HG03095 (cell line): ENCODE measurements around the gene MED26.

ENCODE experiments used
- ATAC-seq: cut with Tn5 transposase; IDR thresholded peaks from one replicate; pipeline ENCODE4 v1.9.1; 2021; ENCODE audit warnings: moderate library complexity; ENCODE audit not compliant: unreplicated experiment

The MED26 gene

DNA sequence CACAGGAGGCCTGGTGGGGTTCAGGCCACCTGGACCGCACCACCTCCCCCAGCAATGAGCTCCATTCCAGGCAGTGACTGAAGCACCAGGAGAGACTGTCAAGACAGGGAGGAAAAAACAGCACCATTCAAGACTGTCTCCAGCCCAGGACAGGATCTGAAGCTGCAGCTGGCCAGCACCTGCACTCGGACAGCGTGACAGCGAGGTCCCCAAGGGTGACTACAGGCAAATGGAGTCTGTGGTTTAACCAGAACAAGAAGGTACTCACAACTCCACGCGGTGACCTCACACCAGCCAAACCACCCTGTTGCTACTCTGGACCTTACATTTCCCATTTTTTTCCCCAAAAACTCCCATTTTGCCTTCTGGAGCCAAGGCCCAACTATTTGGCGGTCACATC lies 9.8 kb downstream of the MED26 start:
- ATAC-seq: no peak

DNA sequence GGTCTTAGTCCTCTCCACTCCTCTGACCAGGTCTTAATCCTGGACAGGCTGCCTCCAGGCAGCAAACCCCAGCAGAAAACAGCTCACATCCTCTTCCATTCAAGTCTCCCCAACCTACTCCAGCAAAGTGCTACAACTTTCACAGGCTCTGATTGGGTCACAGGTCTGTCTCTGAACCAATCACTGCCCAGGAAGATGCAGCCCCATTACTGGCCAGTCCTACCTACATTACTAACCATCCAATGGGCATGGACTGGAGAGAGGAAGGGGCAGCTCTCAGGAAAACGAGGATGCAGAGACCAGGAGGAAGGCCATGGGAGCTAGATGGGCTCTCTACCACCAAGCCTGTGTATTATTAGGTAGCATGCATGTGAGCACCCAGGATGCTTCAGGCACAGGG lies 12.2 kb downstream of the MED26 start:
- no peak for ATAC-seq

DNA sequence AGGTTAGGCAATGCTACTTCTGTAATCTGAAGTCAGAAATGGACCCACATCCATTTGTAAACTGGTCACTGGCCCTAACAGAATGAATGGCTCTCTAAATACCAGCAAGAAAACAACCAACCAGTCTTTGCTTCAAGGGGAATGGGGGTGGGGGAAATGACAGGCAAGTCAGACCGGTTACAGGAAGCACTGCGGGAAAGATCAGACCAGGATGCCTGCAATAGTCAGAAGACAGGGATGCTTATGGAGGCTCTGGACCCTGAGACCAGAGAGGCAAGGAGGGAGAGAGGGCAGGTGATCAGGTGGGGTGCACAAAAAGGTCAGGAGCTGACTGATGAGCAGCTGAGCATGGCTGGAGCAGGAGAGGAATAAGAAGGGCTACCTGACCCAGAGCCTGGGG lies 13.1 kb downstream of the MED26 start:
- ATAC-seq: no peak

DNA sequence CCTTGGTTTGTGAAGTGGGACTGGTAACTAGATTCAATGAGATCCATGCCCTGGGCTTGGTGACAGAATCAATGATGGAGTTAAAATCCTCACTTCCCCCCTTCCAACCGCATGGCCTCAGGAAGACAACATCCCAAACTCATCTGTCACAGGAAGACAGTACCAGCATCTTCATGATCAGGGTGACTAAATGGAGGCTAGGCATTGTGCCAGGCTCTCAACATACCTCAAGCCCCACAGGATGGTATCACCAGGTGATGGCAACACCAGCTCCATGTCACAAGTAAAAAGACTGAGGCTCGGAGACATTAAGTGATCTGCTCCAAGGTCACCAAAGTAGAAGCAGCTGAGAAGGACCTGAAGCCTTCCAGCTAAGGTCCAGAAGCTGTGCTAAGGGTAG lies 14.2 kb downstream of the MED26 start:
- ATAC-seq: no peak

DNA sequence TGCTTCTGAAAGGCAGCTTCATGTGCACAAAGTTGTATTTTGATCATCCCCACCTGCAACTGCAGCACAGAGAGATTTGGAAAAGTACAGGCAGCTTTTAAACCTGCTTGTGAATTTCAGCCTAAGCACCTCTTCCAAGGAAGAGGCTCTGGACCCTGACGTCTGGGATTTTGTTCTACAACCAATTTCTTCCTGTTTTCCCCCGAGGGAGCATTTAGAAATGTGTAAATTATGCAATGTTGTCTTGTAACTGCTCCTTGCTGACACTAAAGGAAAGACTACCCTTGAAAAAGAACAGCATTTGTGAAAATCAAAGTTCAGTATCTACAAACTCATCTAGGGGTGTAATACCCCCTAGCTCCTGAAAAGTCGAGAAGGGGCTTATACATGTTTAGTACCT lies 15.4 kb downstream of the MED26 start:
- ATAC-seq: no peak

DNA sequence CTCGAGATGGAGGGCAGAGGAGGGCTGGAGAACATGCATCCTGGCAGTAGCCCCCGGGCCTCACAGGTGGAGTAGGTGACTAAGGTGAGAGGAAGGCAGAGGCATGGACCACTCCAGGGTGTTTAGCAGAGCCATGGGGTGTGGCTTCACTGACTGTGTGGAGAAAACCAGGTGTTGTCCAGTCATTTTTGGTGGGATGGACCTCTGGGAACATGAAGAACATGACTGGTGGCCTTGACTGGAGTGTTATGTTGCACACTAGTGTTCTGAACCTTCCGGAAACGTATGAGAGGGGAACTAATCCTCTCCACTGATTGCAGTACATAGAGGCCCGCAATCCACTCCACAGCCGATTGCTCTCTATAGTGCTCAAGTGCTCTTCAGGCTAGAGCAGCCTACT lies 16.9 kb downstream of the MED26 start:
- ATAC-seq: no peak

DNA sequence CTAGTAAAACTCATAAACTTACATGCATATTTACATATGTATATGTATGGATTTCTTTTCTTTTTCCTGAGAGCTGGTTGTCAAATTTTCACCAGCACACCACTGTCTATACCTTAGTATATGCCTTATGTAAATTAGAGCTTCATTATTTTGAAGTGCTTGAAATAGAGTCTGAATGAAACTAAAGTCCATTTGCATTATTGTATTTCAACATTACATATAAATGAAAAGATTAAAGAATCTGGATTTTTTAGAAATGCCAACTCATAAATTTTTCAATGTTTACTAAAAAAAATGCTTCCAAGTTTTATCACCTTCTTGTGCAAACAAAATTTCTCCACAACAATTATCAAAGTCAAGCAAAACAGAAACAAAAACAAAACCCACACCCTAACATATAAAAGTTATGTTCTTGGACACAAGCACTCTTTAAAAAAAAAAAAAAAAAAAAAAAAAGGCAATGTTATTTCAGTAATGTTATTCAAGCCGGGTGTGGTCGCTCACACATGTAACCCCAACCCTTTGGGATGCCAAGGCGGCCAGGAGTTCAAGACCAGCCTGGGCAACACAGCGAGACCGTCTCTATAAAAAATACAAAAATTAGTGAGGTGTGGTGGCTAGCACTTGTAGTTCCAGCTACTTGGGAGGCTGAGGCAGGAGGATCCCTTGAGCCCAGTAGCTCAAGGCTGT lies 18.3 kb downstream of the MED26 start:
- no peak for ATAC-seq

DNA sequence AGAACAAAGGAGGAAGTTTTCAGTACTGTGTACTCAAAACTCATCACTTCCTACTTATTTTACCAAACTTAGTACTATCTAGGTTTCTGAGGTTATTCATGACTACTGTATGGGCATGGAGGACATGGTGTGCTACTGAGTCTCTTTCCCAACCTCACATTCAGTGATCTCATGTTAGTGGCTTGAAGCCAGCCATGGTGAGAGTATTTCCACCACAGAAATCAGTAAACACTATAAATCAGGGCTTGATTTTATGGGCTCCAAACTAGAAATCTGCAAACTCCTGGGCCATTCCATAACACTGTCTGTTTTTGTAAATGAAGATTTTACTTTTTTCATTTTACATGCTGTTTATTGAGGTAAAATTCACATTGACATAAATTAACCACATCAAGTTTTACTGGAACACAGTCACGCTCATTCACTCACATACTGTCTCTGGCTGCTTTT lies 19.7 kb downstream of the MED26 start:
- no peak for ATAC-seq

DNA sequence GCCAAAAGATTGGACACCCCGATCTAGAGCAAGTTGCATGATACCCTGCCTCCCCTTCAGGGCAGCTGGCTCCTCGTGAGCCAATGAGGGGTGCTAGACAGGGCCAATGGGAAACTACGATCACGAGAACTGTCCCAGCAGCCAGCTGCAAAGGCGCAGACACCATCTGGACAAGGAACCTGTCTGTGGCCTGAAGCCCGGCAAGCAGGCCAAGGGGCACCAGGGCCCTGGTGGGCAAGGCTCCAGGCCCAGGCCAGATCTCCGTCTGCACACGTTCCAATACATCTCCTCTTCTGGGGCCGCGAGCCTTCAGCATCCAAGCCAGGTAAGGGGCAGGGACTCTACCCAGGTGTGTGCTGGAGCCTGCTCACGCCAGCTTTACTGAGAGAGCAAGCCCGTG lies 20.2 kb downstream of the MED26 start:
- no peak for ATAC-seq

DNA sequence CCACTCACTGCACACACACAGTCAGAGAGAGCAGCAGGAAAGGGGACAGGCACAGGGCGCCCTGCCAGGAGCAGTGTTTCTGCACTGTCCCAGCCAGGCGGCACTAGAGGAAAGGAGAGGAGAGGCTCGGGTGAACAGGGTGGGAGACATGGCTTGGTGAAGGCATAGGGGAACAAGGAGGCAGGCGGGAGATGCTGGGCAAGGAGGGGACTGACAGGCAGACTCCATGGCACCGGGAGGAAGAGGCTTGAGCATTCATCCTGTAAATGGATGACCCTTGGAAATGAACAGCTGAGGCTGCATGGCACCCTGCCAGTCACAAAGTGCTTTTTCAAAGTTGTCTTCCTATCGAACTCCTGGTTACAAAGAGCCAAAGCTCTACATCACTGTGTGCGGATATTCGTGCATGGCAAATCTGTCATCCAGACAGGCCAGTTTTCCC lies 22.4 kb downstream of the MED26 start:
- ATAC-seq: no peak

DNA sequence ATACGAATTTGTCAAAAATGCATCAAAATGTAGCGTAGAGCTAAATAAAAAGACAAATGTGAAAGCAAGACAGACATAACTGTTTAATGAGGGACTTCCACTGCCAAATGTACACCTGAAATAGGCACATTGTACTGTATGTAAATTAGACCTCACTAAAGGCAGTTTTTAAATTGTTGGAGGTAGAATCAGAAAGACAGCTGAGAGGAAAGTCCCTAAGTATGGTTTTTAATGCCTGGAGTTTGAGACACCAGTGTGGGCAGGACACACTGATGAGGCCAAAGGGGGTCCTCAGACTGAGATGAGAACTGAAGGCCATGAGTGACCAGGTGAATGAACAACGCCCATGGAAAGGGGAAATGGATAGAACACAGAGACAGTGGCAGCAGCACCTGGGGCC lies 22.9 kb downstream of the MED26 start:
- ATAC-seq: no peak

DNA sequence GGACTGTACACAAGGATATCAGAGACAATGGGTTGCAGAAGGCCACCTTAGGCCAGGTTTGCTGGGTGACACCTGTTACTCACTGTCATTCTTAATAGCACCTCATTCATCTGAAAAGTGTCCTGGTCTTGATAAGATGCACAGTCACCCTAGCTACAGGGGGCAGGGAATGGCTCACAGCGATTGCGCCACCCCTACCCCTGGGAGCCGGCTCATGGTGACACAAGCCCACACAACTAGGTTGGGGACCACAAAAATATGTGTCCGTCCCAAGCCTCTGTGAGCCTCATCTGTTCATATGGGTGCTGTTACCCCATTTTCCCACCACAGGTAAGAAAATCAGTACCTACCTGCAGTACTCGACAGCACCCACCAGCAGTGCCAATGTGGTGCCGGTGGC lies 23.4 kb downstream of the MED26 start:
- ATAC-seq: no peak

DNA sequence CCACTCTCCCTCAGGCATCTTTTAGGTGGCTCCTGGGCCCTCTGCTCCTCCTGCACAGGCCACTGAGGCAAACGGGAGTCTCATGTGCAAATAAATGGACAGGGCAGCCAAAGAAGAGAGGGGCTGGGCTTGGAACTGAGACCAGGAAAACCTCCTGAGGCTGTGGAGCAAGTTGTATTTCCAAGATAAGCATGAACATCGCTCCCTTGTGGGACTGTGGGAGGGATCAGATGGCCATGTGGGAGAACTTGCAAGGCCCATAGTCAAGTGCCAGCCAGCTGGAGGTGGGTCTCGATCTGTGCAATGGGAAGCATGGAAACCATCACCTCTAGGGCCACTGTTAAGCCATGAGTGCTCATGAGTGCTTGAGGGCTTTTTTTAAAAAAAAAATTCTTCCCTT lies 24.9 kb downstream of the MED26 start:
- no peak for ATAC-seq

DNA sequence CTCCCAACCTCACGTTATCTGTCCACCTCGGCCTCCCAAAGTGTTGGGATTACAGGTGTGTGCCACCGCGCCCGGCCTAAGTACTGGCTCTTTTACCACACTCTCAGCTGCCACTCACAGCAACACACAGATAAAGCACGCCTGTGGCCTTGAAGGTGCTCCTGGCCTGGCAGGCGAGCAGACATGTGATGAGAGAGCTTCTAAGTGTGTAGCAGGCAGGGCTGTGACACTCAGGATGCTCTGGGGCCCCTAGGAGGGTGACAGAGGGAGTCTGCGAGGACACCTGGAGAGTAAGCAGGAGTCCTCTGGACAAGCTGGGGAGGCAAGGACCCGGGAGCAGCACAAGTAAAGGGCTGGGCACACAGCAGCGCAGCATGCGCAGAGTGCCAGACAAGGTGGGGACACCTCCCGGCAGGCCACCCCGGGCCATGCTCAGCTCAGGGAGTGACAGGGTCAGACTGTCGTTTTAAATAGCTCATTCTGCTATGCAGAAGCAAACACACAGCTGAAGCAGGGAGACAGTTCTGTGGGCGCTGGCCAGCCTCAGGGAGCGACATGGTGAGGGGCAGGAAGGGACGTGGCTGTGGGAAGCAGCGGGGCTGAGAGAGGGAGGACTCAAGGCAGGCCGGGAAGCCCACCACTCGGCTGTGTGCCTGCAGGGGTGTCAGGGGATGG lies 26.5 kb downstream of the MED26 start:
- ATAC-seq: no peak

DNA sequence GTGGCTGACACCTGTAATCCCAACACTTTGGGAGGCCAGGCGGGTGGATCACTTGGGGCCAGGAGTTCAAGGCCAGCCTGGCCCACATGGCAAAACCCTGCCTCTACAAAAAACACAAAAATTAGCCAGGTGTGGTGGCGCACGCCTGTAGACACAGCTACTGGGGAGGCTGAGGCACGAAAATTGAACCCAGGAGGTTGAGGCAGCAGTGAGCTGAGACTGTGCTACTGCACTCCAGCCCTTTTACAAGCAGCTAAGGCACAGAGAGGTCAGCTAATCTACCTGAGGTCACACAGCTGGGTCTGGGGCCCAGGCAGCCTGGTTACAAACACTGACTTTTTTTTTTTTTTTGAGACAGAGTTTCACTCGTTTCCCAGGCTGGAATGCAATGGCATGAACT lies 27.2 kb downstream of the MED26 start:
- no peak for ATAC-seq

DNA sequence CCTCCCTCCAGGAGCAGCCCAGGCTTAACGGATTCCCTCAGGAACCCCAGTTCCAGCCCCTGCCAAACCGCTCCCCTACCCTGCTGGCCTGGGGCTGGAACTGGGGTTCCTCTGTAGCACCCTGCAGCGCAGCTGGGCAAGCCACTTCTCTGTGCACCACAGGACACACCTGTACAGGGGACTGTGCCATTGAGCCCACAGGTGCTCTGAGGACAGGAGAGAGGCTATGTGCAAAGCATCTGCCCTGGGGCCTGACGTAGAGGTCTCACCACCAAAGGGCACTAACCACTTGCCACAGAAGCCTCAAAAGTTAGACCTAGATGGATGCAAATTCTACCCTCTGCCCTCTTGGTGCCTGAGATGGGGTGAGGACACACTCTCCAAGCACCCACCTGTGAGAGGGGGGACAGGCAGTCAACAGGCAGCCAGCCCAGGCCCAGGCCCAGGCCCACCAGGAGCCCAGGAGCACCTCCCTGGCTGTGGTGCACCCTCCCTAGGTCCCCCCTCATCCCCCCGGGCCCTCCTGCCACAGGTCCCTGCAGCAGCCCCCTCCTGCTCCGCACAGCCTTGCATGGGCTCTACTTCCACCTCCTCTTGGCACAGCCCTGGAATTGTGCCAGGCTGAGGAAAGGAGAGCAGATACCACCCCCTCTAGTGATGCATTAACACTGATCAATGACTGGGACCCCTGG lies 28.2 kb downstream of the MED26 start:
- no peak for ATAC-seq

DNA sequence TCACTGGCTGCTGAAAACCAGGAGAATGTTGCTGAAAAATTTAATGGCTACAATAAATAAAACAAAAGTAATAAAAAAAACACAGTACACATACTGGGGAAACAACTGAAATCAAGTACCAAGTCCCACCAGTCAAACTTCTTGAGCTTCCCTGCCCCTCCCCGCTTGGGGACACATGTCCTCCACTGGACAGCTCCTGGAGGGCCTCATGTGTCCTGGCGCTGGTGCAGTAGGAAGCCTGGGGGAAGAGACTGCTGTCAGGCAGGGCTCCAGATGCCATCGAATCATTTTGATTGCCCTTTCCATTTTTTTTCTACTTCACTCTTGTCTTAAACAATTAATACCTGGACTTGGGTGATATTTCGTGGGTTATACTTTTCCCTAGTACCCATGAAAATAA lies 29.2 kb downstream of the MED26 start:
- no peak for ATAC-seq

DNA sequence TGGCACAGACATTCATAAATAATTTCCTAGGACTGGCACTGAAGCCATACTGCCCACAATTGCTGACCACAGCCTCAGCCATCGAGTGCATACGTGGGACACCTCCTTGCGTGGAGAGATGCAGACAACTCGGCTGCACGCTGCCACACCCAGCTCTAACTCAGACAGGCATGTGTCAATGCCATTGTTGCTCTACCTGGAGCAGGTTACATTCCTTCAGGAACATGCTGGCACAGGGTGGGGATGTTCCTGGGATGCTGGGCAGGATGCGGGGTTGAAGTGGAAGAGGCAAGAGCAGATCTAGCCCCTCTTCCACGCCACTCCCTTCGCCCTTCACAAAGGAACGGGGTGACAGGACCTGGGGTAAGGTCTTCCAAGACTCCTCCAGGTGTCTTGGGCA lies 31.6 kb downstream of the MED26 start:
- no peak for ATAC-seq

DNA sequence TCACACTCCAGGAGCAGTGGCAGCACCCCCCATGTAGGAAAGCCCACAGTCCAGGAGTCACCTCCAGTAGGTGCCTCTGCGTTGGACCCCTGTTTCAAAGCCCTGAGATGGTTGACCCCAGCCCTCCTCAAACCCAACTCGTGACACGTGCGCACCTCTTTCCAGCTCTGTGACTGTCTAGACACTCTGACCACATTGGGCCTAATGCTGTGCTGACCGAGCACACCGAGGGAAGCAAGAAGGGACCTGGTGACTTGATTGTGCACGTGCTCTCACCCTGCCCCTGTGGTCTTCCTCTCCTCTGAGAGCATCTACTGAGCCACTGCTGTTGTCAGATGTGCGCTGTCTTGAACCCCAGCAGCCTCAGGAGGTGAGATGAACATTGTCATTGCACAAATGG lies 32.9 kb downstream of the MED26 start:
- ATAC-seq: no peak

DNA sequence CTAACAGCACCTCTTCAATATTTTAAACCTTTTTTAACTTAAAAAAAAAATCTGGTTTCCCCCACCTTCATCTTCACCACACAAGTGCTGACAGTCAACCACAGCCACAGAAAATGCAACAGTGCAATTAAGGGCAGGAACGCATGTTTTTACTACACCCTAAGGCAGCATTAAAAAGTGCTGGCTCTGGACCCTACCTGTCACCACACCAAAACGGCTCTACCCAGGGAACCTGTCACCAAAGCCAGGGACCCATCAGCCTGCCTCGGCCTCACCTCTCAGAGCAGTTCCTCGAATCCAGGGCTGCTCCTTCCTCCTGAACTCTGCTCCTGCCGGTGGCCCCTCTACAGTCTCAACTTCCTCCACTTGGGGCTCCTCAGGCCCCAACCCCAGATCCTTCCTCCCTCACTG lies 33.3 kb downstream of the MED26 start:
- ATAC-seq: no peak

DNA sequence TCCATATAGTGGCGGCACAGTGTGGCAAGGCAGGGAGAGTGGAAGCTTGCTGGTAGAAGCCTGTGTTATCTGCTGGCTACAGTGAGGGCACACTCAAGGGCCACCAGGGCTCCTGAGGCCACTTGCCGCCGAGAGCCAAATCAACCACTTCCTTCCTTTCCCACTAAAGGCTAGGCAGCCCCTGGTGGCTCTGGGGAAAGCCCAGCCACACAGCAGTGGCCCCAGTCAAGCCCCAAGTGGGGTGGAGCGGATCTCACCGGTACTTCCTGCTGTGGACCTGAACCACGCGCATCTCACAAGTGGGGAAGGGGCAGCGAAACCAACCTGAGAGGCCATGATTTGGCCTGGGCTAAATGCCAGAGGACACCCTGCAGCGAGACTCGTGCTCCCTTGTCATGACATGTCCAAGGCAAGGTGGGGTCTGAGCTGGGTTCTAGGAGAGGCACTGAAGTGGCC lies 33.8 kb downstream of the MED26 start:
- no peak for ATAC-seq

DNA sequence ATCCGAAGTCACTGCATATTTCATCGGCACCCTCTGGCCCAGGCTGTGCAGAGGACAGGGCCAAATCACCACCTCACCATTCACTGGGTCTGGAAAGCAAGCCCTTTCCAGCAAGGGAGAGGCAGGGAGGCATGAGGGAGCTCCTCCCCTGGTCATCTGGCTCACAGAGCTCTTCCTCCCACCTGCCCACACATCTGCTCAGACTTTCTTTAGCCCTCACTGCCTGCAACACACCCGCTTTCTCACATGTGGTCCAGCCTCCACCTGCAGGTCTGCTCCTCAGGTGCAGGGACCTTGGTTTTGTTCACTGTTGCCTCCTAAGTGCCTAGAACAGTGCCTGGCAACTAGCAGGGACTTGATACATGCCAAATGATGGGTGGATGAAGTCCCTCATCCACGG lies 34.8 kb downstream of the MED26 start:
- ATAC-seq: no peak
